AG20443 (cell line): ENCODE measurements around the gene FN3K.
"Not testable (repeated sequence)": the region's sequence is repeated elsewhere in the genome, so short reads cannot be mapped to it uniquely, and the experiment has no call there.

ENCODE experiments used
- DNase-seq: peaks from one replicate; pipeline ENCODE4 v3.0.0; 2012; ENCODE audit warnings: low spot score, mixed read lengths

FN3K gene

DNA sequence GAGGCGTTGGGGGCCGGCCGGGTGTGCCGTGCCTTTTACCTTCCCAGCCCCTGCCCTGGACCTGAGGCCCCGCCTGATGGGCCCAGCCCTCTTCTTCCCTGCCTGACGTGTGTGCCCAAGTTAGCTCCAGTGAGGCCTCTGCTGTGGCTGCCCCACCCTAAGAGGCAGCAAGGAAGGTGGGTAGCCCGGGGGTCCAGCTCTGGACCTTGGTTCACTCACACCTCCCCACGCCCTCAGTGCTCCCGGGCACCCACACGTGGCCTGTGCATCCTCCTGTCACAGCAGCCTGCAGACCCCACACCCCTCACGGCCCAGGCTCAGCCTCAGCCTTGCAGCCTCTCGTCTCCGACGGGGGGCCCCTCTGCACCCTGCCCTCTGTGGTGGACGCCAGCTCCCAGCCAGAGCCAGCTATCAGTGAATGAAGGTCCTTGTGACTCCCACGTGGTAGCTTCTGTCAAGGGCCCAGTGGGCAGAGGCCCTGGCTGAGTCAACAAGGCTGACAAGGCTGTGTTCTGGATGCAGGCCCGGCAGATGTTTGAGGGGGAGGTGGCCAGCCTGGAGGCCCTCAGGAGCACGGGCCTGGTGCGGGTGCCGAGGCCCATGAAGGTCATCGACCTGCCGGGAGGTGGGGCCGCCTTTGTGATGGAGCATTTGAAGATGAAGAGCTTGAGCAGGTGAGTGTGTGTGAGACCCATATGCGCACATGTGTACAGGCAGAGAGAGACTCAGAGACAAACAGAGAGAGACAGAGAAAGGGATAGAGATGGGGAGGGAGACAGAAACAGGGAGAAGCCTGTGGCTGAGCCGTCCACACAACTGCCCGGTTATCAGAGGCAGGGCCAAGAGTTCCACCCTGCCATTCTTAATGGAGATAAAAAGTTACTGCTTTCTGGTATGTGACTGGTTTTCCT lies 2.8 kb downstream of the FN3K start:
- peak; percentile 18 for DNase-seq

DNA sequence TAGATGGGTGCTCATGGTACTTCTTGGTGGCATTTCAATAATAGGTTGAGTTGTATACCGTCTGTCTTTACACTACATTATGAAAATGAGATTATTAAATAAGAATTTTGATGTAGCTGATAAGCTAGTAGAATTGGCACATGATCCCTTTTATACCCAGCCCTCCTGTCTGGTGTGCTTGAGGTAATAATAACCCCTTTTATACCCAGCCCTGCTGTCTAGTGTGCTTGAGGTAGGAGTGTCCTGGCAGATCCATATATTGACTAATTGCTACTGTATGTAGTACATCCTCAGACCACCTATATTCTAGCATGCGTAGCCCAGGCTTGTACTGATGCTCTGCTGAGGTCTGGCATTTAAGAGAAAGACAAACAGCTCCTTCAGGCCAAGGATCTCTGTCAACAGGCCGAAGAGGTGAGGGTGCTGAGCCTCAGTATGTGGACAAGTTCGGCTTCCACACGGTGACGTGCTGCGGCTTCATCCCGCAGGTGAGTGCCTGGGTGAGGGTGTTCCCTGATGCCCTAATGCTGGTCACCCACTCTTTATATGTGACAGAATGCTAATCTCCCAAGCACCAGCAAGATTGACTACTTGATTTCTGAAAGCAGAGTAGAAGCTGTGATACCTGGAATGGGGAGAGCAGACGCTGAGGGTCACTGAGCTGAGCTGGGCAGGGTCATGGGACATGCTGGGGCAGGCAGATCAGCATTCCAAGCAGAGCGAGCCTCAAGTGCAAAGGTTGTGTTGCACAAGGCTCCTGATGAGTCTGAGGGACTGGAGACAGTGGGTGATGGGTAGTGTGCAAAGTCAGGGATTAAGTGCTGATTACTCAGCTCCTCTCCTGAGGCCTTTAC lies 5.7 kb downstream of the FN3K start:
- DNase-seq: no peak

- DNase-seq: no peak
These were observed 8.2 kb downstream of the FN3K start for GRCh38 chr17:82743344-82744219.

- DNase-seq: not testable (repeated sequence)
These were observed 9.3 kb downstream of the FN3K start for GRCh38 chr17:82744736-82745135.

DNA sequence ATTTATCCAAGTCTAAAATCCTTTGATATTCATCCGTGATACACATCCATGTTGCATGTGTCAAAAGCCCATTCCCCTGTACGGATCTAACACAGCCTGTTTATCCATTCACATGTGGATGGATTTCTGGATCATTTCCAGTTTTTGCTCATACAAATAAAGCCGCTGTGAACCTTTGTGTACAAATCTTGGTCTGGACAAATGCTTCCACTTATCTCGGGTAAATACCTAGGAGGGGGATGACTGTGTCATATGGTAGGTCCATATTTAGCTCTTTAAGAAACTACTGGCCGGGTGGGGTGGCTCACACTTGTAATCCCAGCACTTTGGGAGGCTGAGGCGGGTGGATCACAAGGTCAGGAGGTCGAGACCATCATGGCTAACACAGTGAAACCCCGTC lies 10.1 kb downstream of the FN3K start:
- DNase-seq: no peak

- DNase-seq: no peak
These were observed 13.3 kb downstream of the FN3K start for GRCh38 chr17:82748756-82749155.

DNA sequence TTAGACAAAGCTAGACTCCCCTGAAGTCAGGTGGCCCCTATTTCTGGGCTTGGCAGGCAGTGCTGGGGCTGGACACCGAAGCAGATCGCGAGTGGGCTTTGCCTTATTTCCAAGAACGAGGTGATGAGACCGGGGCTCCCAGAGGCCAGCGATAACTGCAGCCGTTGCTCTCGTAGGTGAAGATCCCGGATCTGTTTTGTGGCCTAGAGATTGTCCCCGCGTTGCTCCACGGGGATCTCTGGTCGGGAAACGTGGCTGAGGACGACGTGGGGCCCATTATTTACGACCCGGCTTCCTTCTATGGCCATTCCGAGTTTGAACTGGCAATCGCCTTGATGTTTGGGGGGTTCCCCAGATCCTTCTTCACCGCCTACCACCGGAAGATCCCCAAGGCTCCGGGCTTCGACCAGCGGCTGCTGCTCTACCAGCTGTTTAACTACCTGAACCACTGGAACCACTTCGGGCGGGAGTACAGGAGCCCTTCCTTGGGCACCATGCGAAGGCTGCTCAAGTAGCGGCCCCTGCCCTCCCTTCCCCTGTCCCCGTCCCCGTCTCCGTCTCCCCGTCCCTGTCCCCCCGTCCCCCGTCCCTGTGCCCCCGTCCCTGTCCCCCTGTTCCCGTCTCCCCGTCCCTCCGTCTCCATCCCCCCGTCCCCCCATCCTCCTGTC lies 15.0 kb downstream of the FN3K start:
- DNase-seq: no peak

- no peak for DNase-seq
These were observed 15.8 kb downstream of the FN3K start for GRCh38 chr17:82751171-82751570.

DNA sequence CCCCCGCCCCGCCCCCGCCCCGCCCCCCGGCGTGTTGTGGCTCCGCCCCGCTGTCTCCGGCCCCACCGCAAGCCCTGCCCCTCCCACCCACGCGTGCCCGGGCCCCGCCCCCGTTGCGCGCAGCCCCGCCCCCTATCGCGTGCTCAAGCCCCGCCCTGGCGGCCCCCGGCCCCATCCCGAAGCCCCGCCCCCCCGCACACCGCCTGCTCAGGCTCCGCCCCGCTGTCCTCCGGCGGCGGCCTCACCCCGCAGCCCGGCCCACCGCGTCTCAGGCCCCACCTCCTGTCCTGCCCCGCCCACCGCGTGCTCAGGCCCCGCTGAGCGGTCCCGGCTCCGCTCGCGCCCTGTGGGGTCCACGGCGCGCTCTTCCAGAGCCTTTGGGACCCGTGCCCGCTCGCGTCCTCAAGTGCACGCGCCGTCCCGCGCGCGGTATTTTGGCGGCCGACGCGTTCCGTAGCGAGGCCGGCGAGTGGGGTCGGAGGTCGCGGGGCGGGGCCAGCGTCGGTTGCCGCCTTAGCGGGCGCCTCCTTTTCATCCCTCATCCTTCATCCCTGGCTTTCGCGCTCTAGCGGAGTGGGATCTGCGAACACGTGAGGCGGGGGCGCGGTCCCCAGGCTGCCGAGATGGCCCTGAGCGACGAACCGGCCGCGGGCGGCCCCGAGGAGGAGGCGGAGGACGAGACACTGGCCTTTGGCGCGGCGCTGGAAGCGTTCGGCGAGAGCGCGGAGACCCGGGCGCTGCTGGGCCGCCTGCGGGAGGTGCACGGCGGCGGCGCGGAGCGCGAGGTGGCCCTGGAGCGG lies 16.4 kb downstream of the FN3K start, which contains the start of gene TBCD:
Gene TBCD, plus strand, starts transcription at position 495 of the 800 bp plus-strand sequence. Its CDS starts 129 bp downstream, at position 624.
- DNase-seq: peak; percentile 100

GRCh38 chr17:82752371-82753200 lies 17.2 kb downstream of the FN3K start:
- peak; percentile 63 for DNase-seq

DNA sequence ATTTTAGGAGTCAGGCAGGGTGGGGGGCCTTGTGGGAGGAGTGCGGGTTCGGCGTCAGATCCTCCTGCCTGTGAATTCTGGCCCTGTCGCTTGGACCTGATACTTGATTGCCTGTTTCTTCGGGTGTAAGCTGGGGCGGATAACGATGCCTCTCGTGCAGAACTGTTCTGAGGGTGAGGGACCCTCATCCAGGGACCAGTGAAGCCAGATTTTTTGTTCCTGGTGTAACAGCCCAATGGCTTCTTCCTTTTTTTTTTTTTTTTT lies 17.7 kb downstream of the FN3K start:
- DNase-seq: no peak

GRCh38 chr17:82754297-82755208 lies 19.1 kb downstream of the FN3K start:
- DNase-seq: no peak

DNA sequence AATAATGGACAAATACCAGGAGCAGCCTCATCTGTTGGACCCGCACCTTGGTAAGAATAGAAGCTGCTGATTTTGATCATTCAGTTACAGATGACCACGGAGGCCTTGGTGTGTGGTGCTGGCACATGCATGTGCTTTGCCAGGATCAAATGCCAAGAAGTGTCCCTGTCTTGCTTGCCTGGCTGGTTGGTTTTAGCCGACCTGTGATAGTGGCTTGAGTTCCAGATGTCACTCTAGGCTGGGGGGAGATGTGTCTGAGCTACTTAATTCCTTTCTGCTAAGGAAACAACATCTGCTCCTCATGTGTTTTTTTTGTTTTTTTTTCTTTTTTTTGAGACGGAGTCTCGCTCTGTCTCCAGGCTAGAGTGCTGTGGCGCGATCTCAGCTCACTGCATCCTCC lies 20.8 kb downstream of the FN3K start:
- DNase-seq: no peak

DNA sequence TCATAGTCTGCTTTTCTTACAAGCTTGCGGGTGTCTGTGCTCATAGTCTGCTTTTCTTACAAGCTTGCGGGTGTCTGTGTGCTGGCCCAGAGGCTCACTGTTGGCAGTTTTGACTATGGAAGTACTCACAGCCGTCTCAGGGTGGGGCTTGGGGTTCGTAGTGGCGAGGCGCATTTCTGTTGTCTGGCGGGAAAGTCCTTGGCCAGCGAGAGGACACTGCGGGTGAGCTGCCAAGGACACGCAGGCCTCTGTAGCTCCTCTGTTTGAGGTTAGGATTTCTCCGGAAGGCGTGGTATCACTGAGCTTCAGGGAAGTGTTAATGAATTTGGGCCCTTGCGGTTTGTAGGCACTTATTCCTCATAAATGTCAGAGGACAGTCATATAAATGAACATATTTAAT lies 30.0 kb downstream of the FN3K start:
- no peak for DNase-seq

DNA sequence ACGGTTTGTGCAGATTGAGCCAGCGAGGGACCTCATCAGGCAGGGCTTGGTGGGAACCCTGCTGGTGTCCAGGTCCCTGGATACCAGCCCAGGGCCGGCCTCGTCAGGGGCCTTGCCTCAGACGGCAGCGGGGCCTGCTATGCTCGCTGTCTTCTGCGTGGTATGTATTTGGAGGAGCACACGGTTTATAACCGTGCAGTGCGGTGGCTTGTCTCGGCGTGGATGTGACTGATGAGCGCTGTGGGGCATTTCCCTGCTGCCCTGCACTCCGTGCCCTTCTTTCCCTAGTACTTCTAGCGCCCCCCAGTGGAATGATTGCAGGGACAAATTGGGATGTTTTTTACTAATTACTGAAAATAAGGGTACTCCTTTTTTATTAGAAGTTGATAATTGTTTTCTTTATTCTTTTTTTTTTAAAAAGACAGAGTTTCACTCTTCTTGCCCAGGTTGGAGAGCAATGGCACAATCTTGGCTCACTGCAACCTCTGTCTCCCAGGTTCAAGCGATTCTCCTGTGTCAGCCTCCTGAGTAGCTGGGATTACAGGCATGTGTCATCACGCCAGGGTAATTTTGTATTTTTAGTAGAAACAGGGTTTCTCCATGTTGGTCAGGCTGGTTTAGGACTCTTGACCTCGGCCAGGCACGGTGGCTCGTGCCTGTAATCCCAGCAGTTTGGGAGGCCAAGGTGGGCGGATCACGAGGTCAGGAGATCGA lies 31.8 kb downstream of the FN3K start:
- peak; percentile 61 for DNase-seq

GRCh38 chr17:82769041-82769440 lies 33.6 kb downstream of the FN3K start:
- no peak for DNase-seq

DNA sequence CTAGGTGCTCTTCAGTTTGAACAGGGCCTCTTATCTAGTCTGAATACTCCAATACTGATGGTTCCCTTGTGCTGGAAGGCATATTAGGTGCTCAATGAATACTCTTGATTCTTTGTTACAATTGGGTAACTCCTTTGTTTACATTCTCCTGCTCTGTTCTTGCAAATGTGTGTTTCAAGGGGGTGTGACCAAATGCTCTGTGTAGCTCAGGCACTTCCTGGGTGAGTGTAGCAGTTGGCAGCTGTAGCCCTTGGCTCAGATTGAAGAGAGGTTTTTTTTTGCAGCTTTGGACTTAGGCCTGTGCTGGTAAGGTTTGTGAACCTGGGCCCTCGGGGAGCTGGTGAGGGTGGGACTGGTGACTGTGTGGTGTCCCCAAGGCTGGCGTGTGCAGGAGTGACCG lies 36.6 kb downstream of the FN3K start:
- DNase-seq: no peak

- not testable (repeated sequence) for DNase-seq
These were observed 39.0 kb downstream of the FN3K start for GRCh38 chr17:82774456-82774855.
